HL-60 (cell line): ENCODE results near the gene NPEPL1.

Source experiments
- DNase-seq, 2 experiments: peaks; one replicate each; pipeline ENCODE4 v3.0.0-alpha.2; 2010 to 2020; ENCODE audit warnings: low read depth in 1 of 2, low spot score in 1 of 2
- H3K27ac ChIP-seq: fragments of 250-450 bp; sonication (Bioruptor Pico); replicated peaks from 2 replicates; pipeline ENCODE4 v1.5.1; 2020; ENCODE audit warnings: mild to moderate bottlenecking, moderate library complexity
- H3K27me3 ChIP-seq: fragments of 250-450 bp; sonication (Bioruptor Pico); 2 replicates; pipeline ENCODE4 v1.5.1; 2021; ENCODE audit warnings: mild to moderate bottlenecking, moderate library complexity; ENCODE audit not compliant: insufficient read depth, poor library complexity, severe bottlenecking
- H3K4me3 ChIP-seq: replicated peaks from 2 replicates; pipeline ENCODE4 v1.5.1; 2011; ENCODE audit warnings: mild to moderate bottlenecking, control low read depth, low read length; ENCODE audit not compliant: insufficient read depth
- GABPA ChIP-seq: IDR thresholded peaks from 2 replicates; pipeline ENCODE4 v1.6.1; 2012; ENCODE audit warnings: low read depth
- POLR2AphosphoS5 ChIP-seq: IDR thresholded peaks from 2 replicates; pipeline ENCODE4 v1.6.1; 2012; ENCODE audit warnings: low read depth
- REST ChIP-seq: IDR thresholded peaks from 2 replicates; pipeline ENCODE4 v1.6.1; 2012; ENCODE audit warnings: low read depth; ENCODE audit not compliant: insufficient replicate concordance
- SPI1 ChIP-seq: IDR thresholded peaks from 2 replicates; pipeline ENCODE4 v1.6.1; 2012; ENCODE audit warnings: low read depth, mild to moderate bottlenecking, borderline replicate concordance
- TF ChIP-seq, protein P1 (sequence below): IDR thresholded peaks from one replicate; pipeline ENCODE4 v1.5.1; 2011; ENCODE audit warnings: low read length, control low read depth, inconsistent platforms; ENCODE audit not compliant: insufficient read depth

The NPEPL1 gene

GRCh38 chr20:58695084-58695722 lies 2.6 kb downstream of the NPEPL1 start:
- Histone ChIP-seq H3K27me3 (no peaks in the 10 kb centered on the region), H3K4me3 (no peak overlapping the region), H3K27ac (no peak overlapping the region)
- DNase-seq = no peak
- no peak for TF ChIP-seq POLR2AphosphoS5
- no peak for TF ChIP-seq GABPA
- TF ChIP-seq SPI1 = no peak
- TF ChIP-seq, protein P1, sequence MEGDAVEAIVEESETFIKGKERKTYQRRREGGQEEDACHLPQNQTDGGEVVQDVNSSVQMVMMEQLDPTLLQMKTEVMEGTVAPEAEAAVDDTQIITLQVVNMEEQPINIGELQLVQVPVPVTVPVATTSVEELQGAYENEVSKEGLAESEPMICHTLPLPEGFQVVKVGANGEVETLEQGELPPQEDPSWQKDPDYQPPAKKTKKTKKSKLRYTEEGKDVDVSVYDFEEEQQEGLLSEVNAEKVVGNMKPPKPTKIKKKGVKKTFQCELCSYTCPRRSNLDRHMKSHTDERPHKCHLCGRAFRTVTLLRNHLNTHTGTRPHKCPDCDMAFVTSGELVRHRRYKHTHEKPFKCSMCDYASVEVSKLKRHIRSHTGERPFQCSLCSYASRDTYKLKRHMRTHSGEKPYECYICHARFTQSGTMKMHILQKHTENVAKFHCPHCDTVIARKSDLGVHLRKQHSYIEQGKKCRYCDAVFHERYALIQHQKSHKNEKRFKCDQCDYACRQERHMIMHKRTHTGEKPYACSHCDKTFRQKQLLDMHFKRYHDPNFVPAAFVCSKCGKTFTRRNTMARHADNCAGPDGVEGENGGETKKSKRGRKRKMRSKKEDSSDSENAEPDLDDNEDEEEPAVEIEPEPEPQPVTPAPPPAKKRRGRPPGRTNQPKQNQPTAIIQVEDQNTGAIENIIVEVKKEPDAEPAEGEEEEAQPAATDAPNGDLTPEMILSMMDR = no peak

GRCh38 chr20:58695895-58696375 lies 3.3 kb downstream of the NPEPL1 start:
- TF ChIP-seq SPI1 = no peak
- TF ChIP-seq REST = no peak
- no peak for DNase-seq
- Histone ChIP-seq H3K4me3 (no peak overlapping the region), H3K27me3 (no peaks in the 10 kb centered on the region), H3K27ac (no peak overlapping the region)

GRCh38 chr20:58696411-58696961 lies 3.9 kb downstream of the NPEPL1 start:
- no peaks in the 10 kb centered on the region for H3K27me3 ChIP-seq
- TF ChIP-seq REST (no peak), POLR2AphosphoS5 (no peak), GABPA (no peak), SPI1 (no peak)
- TF ChIP-seq, protein P1 = no peak
- no peak overlapping the region for H3K4me3 ChIP-seq
- no peak for DNase-seq
- no peak overlapping the region for H3K27ac ChIP-seq

- no peak for DNase-seq
- no peak overlapping the region for H3K27ac ChIP-seq
- TF ChIP-seq POLR2AphosphoS5 (no peak), GABPA (no peak), SPI1 (no peak), REST (no peak)
- TF ChIP-seq, protein P1 = no peak
These were observed 4.7 kb downstream of the NPEPL1 start for GRCh38 chr20:58697201-58697866.

More at GRCh38 chr20:58697201-58697866, 4.7 kb downstream of the NPEPL1 start:
- Histone ChIP-seq H3K4me3 (no peak overlapping the region), H3K27me3 (no peaks in the 10 kb centered on the region)
